ENCODE data around the gene TMEM121B. TPM values are rescaled to one million over a fixed set of nuclear protein-coding genes. Genes with fewer than 3 reads are reported as not detected.

The TMEM121B gene
- total RNA-seq, 2 donors from 2014 or later = 0.14 to 0.31 TPM

DNA sequence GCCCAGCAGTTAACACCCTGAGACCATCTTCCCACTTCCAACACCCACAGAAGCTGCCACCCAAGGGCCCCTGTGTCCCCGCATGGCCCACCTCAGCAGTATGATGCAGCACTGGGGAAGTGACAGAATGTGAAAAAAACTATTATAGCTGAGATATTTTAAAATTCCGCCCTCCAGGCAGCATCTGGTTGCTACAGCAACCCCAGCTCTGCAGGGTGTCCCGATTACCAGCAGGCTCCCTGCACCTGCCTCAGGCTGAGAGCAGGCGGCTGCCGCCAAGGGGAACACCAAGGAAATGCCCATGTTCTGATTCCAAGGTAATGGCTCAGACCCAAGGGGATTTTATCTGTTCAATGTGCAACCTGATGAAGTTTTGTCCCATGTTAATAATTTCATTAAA lies 10.5 kb upstream of the TMEM121B start:
- no peak for ATAC-seq
- no peaks in the 10 kb centered on the region for H3K4me1 Mint-ChIP-seq (ENCODE audit: low read depth in 2 of 2)
- DNase-seq (ENCODE audit: low spot score) = no peak
- H3K36me3 Mint-ChIP-seq = no peaks in the 10 kb centered on the region
- peaks cover 0 to 7% of the 10 kb centered on the region in 2 donors for H3K27me3 Mint-ChIP-seq
- no peaks in the 10 kb centered on the region for H3K9me3 Mint-ChIP-seq
- no peak overlapping the region for H3K27ac Mint-ChIP-seq
- no peak overlapping the region for H3K4me3 Mint-ChIP-seq

DNA sequence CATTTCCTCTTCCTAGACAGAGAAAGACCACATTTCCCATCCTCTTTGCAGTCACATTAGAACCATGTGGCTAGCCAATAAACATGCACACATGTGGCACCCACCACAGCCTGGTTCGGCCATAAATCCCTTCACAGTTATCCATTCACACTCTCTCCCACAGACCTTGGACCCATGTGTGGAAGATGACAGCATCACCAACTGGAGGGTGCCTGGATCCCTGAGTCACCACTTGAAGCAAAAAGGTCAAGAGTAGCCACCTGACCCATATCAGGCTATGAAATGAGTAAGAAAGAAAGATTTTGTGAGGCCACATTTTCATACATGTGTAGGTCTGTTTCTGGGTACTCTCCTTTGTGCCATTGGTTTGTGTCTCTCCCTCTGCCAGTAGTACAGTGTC lies 9.0 kb upstream of the TMEM121B start:
- no peaks in the 10 kb centered on the region for H3K9me3 Mint-ChIP-seq
- no peaks in the 10 kb centered on the region for H3K4me1 Mint-ChIP-seq (ENCODE audit: low read depth in 2 of 2)
- no peak overlapping the region for H3K27ac Mint-ChIP-seq
- ATAC-seq (no peak), DNase-seq (ENCODE audit: low spot score) (no peak)
- no peak overlapping the region for H3K4me3 Mint-ChIP-seq
- H3K27me3 Mint-ChIP-seq = peaks cover 0 to 8% of the 10 kb centered on the region in 2 donors
- H3K36me3 Mint-ChIP-seq = no peaks in the 10 kb centered on the region

DNA sequence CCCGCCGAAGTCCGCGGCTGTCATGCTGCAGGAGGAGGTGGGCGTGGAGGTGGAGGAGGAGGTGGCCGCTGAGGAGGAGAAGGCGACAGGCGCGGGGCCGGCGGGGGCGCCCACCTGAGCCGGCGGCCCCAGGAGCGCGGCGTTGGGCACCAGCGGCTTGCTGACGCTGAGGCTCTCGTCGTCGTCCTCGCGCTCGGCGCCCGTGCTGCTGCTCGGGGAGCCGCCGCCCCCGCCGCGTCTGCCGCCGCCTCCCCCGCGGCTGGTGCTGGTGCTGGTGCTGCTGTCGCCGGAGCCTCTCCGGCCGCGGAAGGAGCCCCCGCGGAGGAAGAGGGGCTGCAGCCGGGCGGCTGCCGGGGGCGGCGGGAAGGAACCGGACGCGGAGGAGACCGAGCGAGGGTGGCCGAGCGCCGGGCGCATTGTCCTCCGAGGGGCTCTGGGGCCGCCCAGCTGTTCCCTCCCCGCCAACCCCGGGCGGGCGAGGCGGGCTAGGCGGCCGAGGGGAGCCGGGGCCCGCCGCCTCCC lies 388 bp downstream of the TMEM121B start:
- no peak overlapping the region for H3K27ac Mint-ChIP-seq
- DNase-seq (ENCODE audit: low spot score) = peak; percentile 50
- ATAC-seq = peak; percentile 2 to 40
- no peaks in the 10 kb centered on the region for H3K9me3 Mint-ChIP-seq
- no peaks in the 10 kb centered on the region for H3K36me3 Mint-ChIP-seq
- no peak overlapping the region for H3K4me3 Mint-ChIP-seq
- H3K4me1 Mint-ChIP-seq (ENCODE audit: low read depth in 2 of 2) = peaks cover 34 to 38% of the 10 kb centered on the region in 2 donors
- H3K27me3 Mint-ChIP-seq = peaks cover 17% of the 10 kb centered on the region in 2 donors

DNA sequence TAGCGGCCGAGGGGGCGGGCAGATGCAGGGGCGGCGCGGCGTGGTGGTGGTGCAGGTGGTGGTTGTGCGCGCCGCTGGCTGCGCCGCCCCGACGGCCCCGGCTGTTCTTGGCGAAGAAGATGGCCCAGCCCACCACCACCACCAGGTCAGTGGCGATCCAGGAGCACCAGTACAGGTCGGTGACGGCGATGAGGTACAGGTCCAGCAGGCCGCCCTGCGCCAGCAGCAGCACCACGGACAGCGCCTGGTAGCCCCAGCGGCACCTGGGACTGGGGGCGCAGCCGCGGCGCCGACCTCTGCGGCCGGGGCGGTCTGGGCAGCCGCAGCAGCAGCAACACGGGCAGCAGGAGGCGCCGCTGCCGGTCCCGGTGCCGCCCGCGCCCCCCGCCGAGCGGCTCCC lies 879 bp downstream of the TMEM121B start:
- H3K27me3 Mint-ChIP-seq = peaks cover 17% of the 10 kb centered on the region in 2 donors
- peak; percentile 64 for DNase-seq (ENCODE audit: low spot score)
- peaks cover 39 to 41% of the 10 kb centered on the region in 2 donors for H3K4me1 Mint-ChIP-seq (ENCODE audit: low read depth in 2 of 2)
- no peak overlapping the region for H3K27ac Mint-ChIP-seq
- ATAC-seq = peak; percentile 71 to 83
- H3K9me3 Mint-ChIP-seq = no peaks in the 10 kb centered on the region
- H3K36me3 Mint-ChIP-seq = no peaks in the 10 kb centered on the region
- no peak overlapping the region for H3K4me3 Mint-ChIP-seq

DNA sequence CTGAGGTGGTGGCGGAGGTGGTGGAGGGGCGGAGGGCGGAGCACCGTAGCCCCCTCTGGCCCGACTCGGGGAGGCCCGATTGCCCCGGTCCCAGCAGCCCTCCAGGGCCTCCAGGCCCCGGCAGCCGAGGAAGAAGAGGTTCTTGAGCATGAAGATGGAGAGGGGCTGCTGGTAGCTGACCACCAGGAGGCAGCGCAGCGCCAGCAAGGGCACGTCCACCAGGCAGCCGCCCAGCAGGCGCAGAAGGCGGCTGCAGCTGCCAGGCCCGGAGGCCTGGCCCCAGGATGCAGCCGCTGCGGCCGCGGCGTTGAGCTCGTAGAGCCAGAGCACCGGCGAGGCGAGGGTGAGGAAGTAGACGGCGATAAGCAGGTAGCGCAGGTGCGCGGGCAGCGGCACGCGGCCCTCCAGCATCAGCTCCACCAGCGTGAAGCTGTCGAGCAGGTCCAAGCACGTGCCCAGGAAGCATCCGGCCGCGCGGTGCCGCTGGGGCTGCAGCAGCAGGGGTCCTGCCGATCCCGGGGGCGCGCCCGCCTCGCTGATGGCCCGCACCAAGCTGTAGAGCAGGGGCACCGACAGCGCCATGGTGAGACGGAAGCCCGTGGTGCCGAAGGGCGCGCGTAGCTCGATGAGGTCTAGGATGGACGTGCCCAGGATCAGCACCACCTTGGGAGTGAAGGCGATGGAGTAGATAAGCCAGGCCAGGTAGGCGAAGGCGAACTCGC lies 1.5 kb downstream of the TMEM121B start:
- Mint-ChIP-seq H3K27ac (no peak overlapping the region), H3K9me3 (no peaks in the 10 kb centered on the region), H3K36me3 (no peaks in the 10 kb centered on the region), H3K4me1 (ENCODE audit: low read depth in 2 of 2) (peaks cover 41 to 45% of the 10 kb centered on the region in 2 donors), H3K27me3 (peaks cover 12 to 13% of the 10 kb centered on the region in 2 donors), H3K4me3 (no peak overlapping the region)
- ATAC-seq (peak in 1 of 2 donors; percentile 2), DNase-seq (ENCODE audit: low spot score) (peak; percentile 56)

DNA sequence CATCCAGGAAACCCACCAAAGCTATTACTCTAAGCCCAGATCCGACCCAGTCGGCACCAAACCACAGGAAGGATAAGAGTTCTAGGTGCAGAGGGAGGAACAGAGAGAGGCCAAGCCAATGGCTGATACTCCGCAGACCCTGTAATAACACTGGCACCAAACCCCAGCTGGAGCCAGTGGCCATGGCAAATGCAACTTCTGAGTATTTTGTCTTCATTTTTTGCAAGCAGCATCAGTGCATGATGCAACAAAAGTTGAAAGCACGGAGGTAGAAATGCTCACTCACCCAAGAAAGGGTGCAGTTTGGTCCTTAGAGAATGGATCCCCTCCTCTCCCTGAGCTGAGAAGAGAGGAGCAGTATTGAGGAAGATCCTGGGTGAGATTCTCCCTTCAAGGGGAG lies 2.8 kb downstream of the TMEM121B start:
- peak overlapping the region; percentile 64 for H3K4me3 Mint-ChIP-seq
- peaks cover 10% of the 10 kb centered on the region in 2 donors for H3K27me3 Mint-ChIP-seq
- H3K4me1 Mint-ChIP-seq (ENCODE audit: low read depth in 2 of 2) = peaks cover 45% of the 10 kb centered on the region in 2 donors
- no peaks in the 10 kb centered on the region for H3K36me3 Mint-ChIP-seq
- H3K9me3 Mint-ChIP-seq = no peaks in the 10 kb centered on the region
- ATAC-seq = no peak
- H3K27ac Mint-ChIP-seq = peak overlapping the region; percentile 41 to 42
- DNase-seq (ENCODE audit: low spot score) = peak; percentile 8

DNA sequence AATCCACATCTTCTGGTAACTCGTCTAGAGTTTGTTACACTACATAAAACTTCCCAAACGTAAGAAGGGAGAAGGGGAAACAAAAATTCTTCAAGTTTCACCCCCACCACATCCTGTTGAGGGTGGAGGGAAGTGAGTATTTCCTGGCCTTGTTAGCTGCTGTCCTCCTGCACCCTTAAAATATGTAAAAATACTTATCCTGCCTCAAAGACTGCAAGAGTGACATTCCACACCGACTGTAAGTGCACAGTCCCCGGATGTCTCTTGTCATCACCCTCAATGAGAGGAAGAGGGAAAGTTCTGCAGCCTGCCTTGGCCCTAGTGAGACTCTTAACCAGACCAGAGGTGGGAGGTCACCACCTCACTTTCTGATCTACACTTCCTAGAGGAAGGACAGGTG lies 3.3 kb downstream of the TMEM121B start:
- Mint-ChIP-seq H3K27ac (peak overlapping the region; percentile 41 to 42), H3K36me3 (no peaks in the 10 kb centered on the region), H3K4me1 (ENCODE audit: low read depth in 2 of 2) (peaks cover 45% of the 10 kb centered on the region in 2 donors), H3K9me3 (no peaks in the 10 kb centered on the region), H3K27me3 (peaks cover 10% of the 10 kb centered on the region in 2 donors), H3K4me3 (peak overlapping the region; percentile 64)
- DNase-seq (ENCODE audit: low spot score) (no peak), ATAC-seq (no peak)

DNA sequence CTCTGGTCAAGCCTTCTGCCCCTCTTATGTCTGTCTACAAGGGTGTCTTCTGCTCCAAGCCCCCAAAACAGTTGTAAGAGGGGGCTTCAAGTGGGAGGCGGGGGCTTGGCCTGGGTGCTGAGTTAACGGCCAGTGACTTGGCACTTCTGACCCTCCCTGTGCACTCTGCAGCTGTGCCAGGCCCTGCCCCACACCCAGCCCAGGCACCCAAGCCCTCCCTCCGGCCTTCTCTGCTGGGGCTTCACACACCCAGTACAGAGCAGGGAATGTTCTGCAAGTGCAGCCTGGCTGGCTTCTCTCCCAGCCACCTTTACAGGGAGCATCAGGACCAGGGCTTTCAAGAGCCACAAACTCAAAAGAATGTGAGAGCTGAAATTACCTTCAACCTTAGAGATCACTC lies 3.8 kb downstream of the TMEM121B start:
- peak; percentile 46 for DNase-seq (ENCODE audit: low spot score)
- Mint-ChIP-seq H3K4me3 (peak overlapping the region; percentile 64), H3K4me1 (ENCODE audit: low read depth in 2 of 2) (peaks cover 45% of the 10 kb centered on the region in 2 donors), H3K27ac (peak overlapping the region; percentile 41 to 42), H3K36me3 (no peaks in the 10 kb centered on the region), H3K27me3 (peaks cover 9 to 10% of the 10 kb centered on the region in 2 donors), H3K9me3 (no peaks in the 10 kb centered on the region)
- ATAC-seq = no peak

DNA sequence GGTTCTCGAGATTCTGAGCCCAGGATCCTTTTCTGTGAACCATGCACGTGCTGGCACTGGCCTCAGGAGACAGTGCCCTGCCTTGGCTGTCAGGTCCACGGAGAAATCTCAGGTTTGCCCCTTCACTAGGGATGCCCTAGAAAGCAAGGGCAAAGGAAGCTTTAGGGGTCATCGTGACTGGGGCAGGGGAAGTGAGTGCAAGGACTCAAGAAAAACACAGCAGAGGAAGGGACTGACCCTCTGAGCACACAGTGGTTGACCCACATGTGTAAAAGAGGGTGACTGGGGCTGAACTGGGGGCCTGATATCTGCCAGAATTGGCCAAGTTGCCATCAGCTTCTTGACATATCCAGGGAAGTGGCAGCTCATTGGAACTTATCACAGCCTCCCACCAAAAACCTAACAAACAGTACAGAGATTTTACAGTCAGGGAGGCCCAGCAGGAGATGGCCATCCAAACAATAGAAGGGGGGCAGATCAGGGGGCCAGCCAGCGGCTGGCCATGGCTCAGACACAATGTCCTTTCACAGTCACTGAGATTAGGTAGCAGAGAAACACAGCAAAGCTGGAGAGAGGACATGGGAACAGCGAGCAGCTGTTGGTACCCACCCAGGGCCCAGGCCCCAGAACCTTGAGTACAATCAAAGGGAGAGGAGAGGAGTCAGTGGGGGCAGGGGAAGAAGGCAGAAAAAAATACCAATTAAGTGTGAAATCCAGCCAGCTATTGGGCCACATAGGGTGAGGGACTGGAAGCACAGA lies 4.4 kb downstream of the TMEM121B start:
- peaks cover 3 to 6% of the 10 kb centered on the region in 2 donors for H3K27me3 Mint-ChIP-seq
- no peaks in the 10 kb centered on the region for H3K9me3 Mint-ChIP-seq
- H3K4me1 Mint-ChIP-seq (ENCODE audit: low read depth in 2 of 2) = peaks cover 42 to 45% of the 10 kb centered on the region in 2 donors
- no peak for ATAC-seq
- H3K27ac Mint-ChIP-seq = peak overlapping the region; percentile 32 to 41
- H3K36me3 Mint-ChIP-seq = no peaks in the 10 kb centered on the region
- H3K4me3 Mint-ChIP-seq = peak overlapping the region; percentile 62
- DNase-seq (ENCODE audit: low spot score) = no peak

DNA sequence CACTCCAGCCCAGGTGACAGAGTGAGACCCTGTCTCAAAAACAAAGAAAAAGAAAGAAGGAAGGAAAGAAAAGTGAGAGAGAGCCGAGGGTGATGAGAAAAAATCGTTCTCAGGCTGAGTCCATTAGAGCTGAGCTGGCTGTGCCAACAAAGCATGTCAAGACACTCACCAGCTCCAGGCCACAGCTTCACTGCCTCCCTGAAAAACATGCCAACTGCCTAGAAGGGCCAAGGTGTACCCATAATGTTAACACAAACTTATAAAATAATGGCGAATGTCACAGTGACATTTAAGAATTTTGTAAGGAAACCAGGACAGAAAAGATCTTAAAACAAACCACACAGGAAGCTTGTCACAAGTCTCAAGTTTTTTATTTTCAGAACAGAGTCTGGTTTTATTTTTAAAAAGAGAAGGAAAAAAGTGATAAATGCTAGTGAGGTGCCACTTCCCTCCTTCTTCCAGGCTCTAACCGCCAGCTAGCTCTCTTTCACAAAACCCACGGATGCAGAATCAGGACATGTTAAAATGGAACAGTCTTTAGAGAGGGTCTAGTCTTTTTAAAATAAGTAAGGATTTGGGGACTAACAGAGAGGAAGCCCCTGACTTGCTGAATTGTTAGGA lies 5.1 kb downstream of the TMEM121B start:
- Mint-ChIP-seq H3K4me3 (peak overlapping the region; percentile 62), H3K4me1 (ENCODE audit: low read depth in 2 of 2) (peaks cover 41 to 45% of the 10 kb centered on the region in 2 donors), H3K27ac (peak overlapping the region; percentile 32 to 41), H3K9me3 (no peaks in the 10 kb centered on the region), H3K36me3 (no peaks in the 10 kb centered on the region), H3K27me3 (peaks cover 0 to 5% of the 10 kb centered on the region in 2 donors)
- ATAC-seq (no peak), DNase-seq (ENCODE audit: low spot score) (no peak)

DNA sequence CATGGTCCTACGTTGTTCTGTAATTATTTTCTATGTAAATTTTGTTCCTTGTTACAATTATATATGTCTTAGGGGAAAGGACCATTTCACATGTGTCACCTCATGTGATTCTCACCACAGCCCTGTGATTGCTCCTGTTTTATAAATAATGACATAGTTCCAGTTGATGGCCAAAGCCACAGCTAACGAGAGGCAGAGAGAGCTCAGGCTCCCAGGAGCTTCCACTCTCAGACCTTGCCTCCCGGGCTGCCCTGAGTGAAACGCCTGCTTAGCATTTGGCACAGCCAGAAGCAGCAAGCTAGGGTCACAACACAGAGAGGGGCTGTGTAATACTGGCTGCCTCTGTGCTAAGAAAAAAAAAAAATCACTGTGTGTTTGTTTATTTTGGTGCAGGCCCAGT lies 5.9 kb downstream of the TMEM121B start:
- Mint-ChIP-seq H3K36me3 (no peaks in the 10 kb centered on the region), H3K9me3 (no peaks in the 10 kb centered on the region), H3K27me3 (peaks cover 0 to 5% of the 10 kb centered on the region in 2 donors), H3K4me1 (ENCODE audit: low read depth in 2 of 2) (peaks cover 41 to 45% of the 10 kb centered on the region in 2 donors), H3K4me3 (peak overlapping the region; percentile 62), H3K27ac (peak overlapping the region; percentile 32 to 41)
- ATAC-seq (no peak), DNase-seq (ENCODE audit: low spot score) (no peak)

DNA sequence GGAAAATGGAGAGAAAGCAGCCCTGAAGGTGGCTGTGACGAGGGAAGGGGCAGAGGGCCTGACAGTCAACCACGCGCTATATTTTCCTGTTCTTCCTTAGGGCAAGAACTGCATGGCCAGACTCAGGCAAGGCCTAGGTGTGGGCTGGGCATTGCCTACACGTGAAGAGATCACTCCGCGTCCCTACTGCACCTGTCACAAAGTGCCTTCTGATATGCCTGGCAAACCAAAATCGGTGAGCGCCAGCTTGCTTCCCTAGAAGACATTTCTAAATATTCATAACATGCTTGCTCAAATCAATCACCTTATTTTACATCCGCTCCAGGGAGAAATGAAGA lies 6.3 kb downstream of the TMEM121B start:
- H3K27me3 Mint-ChIP-seq = peaks cover 0 to 5% of the 10 kb centered on the region in 2 donors
- H3K27ac Mint-ChIP-seq = no peak overlapping the region
- DNase-seq (ENCODE audit: low spot score) (no peak), ATAC-seq (no peak)
- no peak overlapping the region for H3K4me3 Mint-ChIP-seq
- H3K4me1 Mint-ChIP-seq (ENCODE audit: low read depth in 2 of 2) = peaks cover 41 to 45% of the 10 kb centered on the region in 2 donors
- H3K9me3 Mint-ChIP-seq = no peaks in the 10 kb centered on the region
- no peaks in the 10 kb centered on the region for H3K36me3 Mint-ChIP-seq

DNA sequence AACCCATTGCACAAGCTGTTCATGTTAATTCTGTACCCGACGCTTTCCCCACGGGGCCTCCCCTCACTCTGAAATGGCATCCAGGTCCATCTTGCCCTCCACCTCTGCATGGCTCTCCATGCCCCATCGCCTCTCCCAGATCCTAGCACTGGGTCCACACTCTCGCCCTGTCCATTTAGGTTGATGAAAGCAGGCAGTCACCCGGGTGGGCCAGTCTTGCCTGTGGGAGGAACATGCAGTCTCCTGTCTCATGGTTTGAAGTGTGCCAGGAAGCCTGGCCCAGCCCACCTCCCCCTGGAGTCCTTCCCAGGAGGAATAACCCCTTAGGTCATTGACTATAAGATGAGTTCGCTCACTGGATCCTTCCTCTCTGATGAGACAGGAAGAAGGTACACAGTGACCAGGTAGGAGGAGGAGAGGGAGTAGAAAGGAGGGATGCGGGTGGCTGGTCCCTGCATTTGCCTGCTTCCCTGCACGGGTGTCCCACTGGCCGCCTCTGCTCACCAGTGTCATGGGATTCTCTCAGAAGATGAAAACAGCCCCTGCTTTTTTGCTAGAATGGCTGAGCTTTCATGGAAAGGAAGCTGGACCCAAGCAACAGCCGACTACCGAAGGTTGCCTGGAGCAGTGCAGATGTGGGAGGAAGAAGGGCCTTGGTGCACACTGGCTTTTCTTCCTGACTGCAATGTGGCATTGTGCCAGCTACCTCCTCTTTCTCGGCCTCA lies 6.8 kb downstream of the TMEM121B start:
- no peak for DNase-seq (ENCODE audit: low spot score)
- Mint-ChIP-seq H3K4me1 (ENCODE audit: low read depth in 2 of 2) (peaks cover 41 to 45% of the 10 kb centered on the region in 2 donors), H3K27ac (no peak overlapping the region), H3K27me3 (peaks cover 0 to 5% of the 10 kb centered on the region in 2 donors), H3K4me3 (no peak overlapping the region), H3K36me3 (no peaks in the 10 kb centered on the region), H3K9me3 (no peaks in the 10 kb centered on the region)
- no peak for ATAC-seq

Measured in natural killer cell treated with Interleukin-12 subunit alpha and Interleukin-12 subunit beta and Interleukin-15 and Interleukin-18, amount 100 ng/mL, for 72 hours (primary cell).